ENCODE data around the gene METTL9. TPM values are rescaled to one million over a fixed set of nuclear protein-coding genes. Genes with fewer than 3 reads are reported as not detected.
A peak's percentile ranks its signal among the peaks of the same experiment; 100 is the strongest.
"Not testable (repeated sequence)": the region's sequence is repeated elsewhere in the genome, so short reads cannot be mapped to it uniquely, and the experiment has no call there.

Gene METTL9
- total RNA-seq, 1 donor from 2014 or later: 221 TPM

DNA sequence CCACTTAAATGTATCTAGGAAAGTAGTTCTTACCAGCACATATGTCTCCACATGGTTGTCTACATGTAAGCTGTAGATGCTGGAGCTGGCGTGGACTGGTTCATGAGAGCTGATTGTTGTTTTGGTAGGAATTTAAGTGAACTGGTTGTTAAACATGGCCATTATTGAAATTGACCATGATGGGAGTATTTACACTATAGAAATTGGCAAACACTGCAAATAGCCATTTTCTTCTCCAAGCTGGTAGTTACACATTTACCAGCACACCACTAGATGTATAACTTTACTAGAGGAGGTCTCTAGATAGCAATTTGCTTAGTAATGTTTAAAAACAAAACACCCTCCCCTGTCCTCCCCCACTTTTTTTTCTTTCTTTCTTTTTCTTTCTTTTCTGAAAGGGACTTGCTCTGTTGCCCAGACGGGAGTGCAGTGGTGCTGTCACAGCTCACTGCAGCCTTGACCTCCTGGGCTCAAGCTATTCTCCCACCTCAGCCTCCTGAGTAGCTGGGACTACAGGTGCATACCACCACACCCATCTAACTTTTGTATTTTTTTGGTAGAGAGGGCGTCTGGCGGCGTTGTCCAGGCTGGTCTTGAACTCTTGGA is 28.8 kb downstream of the METTL9 start:
- no peak overlapping the region for H3K4me3 Mint-ChIP-seq (ENCODE audit: unreplicated experiment)

DNA sequence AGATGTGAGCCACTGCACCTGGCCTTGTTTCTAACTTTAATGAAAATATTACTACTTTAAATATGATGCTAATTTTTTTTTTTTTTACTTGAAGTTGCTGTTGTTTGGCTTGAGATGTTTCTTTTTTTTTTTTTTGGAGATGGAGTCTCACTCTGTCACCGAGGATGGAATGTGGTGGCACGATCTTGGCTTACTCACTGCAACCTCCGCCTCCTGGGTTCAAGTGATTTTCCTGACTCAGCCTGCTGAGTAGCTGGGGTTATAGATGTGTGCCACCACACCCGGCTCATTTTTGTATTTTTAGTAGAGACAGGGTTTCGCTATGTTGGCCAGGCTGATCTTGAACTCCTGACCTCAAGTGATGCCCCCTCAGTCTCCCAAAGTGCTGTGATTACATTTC is 29.4 kb downstream of the METTL9 start:
- H3K9me3 Mint-ChIP-seq (ENCODE audit: unreplicated experiment): no peaks in the 10 kb centered on the region
- no peak for DNase-seq (ENCODE audit: low spot score)
- H3K36me3 Mint-ChIP-seq (ENCODE audit: low read depth, unreplicated experiment): peaks cover 30% of the 10 kb centered on the region
- TF ChIP-seq, protein P1, sequence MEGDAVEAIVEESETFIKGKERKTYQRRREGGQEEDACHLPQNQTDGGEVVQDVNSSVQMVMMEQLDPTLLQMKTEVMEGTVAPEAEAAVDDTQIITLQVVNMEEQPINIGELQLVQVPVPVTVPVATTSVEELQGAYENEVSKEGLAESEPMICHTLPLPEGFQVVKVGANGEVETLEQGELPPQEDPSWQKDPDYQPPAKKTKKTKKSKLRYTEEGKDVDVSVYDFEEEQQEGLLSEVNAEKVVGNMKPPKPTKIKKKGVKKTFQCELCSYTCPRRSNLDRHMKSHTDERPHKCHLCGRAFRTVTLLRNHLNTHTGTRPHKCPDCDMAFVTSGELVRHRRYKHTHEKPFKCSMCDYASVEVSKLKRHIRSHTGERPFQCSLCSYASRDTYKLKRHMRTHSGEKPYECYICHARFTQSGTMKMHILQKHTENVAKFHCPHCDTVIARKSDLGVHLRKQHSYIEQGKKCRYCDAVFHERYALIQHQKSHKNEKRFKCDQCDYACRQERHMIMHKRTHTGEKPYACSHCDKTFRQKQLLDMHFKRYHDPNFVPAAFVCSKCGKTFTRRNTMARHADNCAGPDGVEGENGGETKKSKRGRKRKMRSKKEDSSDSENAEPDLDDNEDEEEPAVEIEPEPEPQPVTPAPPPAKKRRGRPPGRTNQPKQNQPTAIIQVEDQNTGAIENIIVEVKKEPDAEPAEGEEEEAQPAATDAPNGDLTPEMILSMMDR (IDR thresholded peaks at IDR 0.05; ENCODE audit: unreplicated experiment): no peak
- H3K4me1 Mint-ChIP-seq (ENCODE audit: unreplicated experiment): peaks cover 26% of the 10 kb centered on the region
- H3K27me3 Mint-ChIP-seq (ENCODE audit: unreplicated experiment): no peaks in the 10 kb centered on the region
- no peak overlapping the region for H3K27ac Mint-ChIP-seq (ENCODE audit: unreplicated experiment)
- H3K4me3 Mint-ChIP-seq (ENCODE audit: unreplicated experiment): peak overlapping the region; percentile 76

More for the DNA sequence above, 28.8 kb downstream of the METTL9 start:
- Mint-ChIP-seq H3K4me1 (ENCODE audit: unreplicated experiment) (peaks cover 26% of the 10 kb centered on the region), H3K36me3 (ENCODE audit: low read depth, unreplicated experiment) (peaks cover 30% of the 10 kb centered on the region), H3K27ac (ENCODE audit: unreplicated experiment) (no peak overlapping the region), H3K27me3 (ENCODE audit: unreplicated experiment) (no peaks in the 10 kb centered on the region), H3K9me3 (ENCODE audit: unreplicated experiment) (no peaks in the 10 kb centered on the region)
- TF ChIP-seq, protein P1 (IDR thresholded peaks at IDR 0.05; ENCODE audit: unreplicated experiment): no peak
- DNase-seq (ENCODE audit: low spot score): no peak

DNA sequence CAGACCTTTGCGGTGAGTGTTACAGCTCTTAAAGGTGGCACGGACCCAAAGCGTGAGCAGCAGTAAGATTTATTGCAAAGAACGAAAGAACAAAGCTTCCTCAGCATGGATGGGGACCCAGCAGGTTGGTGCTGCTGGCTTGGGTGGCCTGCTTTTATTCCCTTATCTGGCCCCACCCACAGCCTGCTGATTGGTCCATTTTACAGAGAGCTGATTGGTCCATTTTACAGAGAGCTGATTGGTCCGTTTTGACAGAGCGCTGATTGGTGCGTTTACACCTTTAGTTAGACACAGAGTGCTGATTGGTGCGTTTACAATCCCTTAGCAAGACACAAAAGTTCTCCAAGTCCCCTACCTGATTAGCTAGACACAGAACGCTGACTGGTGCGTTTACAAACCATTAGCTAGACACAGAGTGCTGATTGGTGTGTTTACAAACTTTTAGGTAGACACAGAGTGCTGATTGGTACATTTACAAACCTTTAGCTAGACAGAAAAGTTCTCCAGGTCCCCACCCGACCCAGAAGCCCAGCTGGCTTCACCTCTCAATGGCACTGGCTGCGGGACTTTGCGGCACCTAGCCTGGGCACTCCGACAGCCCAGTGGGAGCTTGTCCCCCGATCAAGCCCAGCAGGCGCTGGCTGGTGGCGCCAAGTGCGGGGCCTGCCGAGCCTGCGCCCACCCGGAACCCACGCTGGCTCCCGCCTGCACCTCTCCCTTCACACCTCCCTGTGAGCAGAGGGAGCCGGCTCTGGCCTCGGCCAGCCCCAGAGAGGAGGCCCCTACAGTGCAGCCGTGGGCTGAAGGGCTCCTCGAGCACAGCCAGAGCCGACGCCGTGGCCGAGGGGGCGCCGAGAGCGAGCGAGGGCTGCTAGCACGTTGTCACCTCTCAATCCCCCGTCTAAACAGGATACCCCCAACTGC is 30.5 kb downstream of the METTL9 start:
- peaks cover 26% of the 10 kb centered on the region for H3K4me1 Mint-ChIP-seq (ENCODE audit: unreplicated experiment)
- not testable (repeated sequence) for H3K27ac Mint-ChIP-seq (ENCODE audit: unreplicated experiment); H3K9me3 Mint-ChIP-seq (ENCODE audit: unreplicated experiment); H3K27me3 Mint-ChIP-seq (ENCODE audit: unreplicated experiment); DNase-seq (ENCODE audit: low spot score)
- H3K4me3 Mint-ChIP-seq (ENCODE audit: unreplicated experiment): peak overlapping the region; percentile 76
- peaks cover 30% of the 10 kb centered on the region for H3K36me3 Mint-ChIP-seq (ENCODE audit: low read depth, unreplicated experiment)

DNA sequence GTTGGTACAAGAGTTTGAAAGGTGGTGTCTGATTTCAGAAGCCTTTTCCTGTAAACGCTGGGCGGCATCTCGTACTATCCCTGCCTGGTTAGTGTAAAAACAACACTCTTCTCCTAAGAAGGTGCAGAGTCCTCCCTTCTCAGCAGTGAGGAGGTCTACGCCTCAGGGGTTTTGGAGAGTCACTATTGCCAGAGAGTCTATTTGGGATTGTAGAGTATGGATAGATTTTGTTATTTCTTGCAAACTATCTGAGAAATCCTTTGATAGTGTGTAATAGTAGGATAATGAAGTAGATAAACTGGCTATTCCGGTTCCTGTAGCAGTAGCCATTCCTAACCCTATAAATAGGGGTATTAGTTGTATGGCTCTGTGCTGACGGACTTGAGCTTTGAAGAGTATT is 31.5 kb downstream of the METTL9 start:
- peaks cover 26% of the 10 kb centered on the region for H3K4me1 Mint-ChIP-seq (ENCODE audit: unreplicated experiment)

DNA sequence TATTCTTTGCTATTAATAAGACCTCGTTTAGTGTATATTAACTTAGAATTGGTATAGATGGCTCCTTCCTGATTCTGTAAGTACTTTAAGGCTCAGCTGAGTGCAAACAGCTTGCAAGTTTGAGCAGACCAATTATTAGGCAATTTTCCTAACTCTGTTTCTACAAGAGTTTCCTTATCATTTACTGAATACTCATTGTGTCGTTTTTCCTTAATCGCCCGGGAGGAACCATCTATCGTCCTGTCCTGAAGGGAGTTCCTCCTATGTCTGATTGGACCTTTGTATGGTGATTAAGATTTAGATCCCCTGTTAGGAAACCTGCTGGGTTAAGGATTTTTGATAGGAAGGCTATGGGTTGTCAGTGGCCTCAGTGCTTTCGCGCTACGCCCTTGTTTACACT is 32.0 kb downstream of the METTL9 start:
- H3K27me3 Mint-ChIP-seq (ENCODE audit: unreplicated experiment); H3K4me3 Mint-ChIP-seq (ENCODE audit: unreplicated experiment); H3K9me3 Mint-ChIP-seq (ENCODE audit: unreplicated experiment); H3K27ac Mint-ChIP-seq (ENCODE audit: unreplicated experiment); DNase-seq (ENCODE audit: low spot score): not testable (repeated sequence)
- H3K4me1 Mint-ChIP-seq (ENCODE audit: unreplicated experiment): peaks cover 23% of the 10 kb centered on the region
- H3K36me3 Mint-ChIP-seq (ENCODE audit: low read depth, unreplicated experiment): peaks cover 38% of the 10 kb centered on the region

More for the DNA sequence above, 31.5 kb downstream of the METTL9 start:
- DNase-seq (ENCODE audit: low spot score); H3K4me3 Mint-ChIP-seq (ENCODE audit: unreplicated experiment); H3K27me3 Mint-ChIP-seq (ENCODE audit: unreplicated experiment); H3K27ac Mint-ChIP-seq (ENCODE audit: unreplicated experiment); H3K9me3 Mint-ChIP-seq (ENCODE audit: unreplicated experiment): not testable (repeated sequence)
- peaks cover 36% of the 10 kb centered on the region for H3K36me3 Mint-ChIP-seq (ENCODE audit: low read depth, unreplicated experiment)

DNA sequence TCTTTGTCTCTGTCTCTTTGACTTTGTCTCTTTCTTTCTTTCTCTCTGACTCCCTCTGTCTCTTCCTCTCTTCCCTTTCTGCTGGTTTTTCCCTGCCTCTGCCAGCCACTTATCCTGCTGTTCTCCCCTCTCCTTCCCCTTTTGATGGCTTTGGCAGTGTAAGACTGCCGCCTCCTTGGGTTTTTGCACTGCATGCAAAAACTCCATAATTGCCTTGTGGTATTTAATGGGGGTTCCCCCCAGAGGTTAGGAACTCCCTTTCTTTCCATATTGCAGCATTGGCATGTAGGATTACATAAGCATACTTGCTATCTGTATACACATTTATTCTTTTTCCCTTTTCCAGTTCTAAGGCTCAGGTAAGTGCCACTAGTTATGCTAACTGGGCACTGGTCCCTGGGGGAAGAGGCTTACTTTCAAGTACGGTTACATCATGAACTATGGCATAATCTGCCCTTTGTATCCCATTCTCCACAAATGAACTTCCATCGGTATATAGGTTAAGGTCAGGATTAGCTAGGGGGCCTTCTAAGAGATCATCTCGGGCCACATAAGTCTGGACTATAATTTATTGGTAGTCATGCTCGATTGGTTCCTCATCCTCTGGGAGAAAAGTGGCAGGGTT is 32.7 kb downstream of the METTL9 start:
- Mint-ChIP-seq H3K27ac (ENCODE audit: unreplicated experiment) (peak overlapping the region; percentile 17), H3K36me3 (ENCODE audit: low read depth, unreplicated experiment) (peaks cover 39% of the 10 kb centered on the region), H3K4me1 (ENCODE audit: unreplicated experiment) (peaks cover 16% of the 10 kb centered on the region)
- not testable (repeated sequence) for H3K9me3 Mint-ChIP-seq (ENCODE audit: unreplicated experiment); H3K4me3 Mint-ChIP-seq (ENCODE audit: unreplicated experiment); DNase-seq (ENCODE audit: low spot score); H3K27me3 Mint-ChIP-seq (ENCODE audit: unreplicated experiment)
